GM21526 (cell line): ENCODE measurements around the gene COL6A2.
"Not testable (repeated sequence)": the region's sequence is repeated elsewhere in the genome, so short reads cannot be mapped to it uniquely, and the experiment has no call there.

Experiments used
- ATAC-seq: cut with Tn5 transposase; IDR thresholded peaks from one replicate; pipeline ENCODE4 v1.9.1; 2021; ENCODE audit warnings: moderate library complexity; ENCODE audit not compliant: unreplicated experiment, low FRiP score

COL6A2 gene

GRCh38 chr21:46092026-46092764 is 5.7 kb upstream of the COL6A2 start:
- no peak for ATAC-seq

- ATAC-seq: no peak
Observed at GRCh38 chr21:46092811-46093667, 4.9 kb upstream of the COL6A2 start.

DNA sequence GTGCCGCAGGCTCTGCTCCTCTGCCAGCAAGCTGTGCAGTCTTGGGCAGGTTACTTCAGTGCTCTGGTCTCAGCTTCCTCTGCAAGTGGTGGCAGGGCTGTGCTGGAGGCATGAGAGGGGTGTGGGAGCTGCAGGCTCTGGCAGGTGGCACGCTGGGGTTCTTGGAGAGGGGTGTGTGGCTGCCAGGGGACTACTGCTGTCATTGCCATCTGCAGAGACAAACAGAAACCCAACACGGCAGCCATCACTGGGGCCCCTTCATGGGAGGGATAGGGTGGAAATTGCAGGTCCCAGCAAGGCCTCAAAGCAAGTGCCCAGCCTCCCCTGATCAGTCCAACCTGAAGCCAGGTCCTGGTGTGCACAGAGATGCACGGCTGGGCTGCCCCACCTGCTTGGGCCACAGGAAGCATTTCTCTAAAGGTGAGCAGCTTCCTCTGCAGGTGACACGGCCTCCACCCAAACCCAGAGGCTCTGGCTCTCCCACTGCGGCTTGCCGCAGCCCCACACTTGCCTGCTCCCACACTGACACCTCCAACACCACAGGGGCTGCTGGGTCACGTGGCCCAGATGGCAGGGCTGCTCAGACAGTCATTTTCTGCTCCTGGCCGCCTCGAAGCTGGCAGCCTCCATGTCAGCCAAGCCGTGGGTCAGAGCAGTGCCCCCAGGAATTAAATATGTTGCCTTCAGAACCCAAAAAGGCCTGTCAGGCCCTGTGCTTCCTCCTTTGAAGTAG is 4.1 kb upstream of the COL6A2 start:
- no peak for ATAC-seq

DNA sequence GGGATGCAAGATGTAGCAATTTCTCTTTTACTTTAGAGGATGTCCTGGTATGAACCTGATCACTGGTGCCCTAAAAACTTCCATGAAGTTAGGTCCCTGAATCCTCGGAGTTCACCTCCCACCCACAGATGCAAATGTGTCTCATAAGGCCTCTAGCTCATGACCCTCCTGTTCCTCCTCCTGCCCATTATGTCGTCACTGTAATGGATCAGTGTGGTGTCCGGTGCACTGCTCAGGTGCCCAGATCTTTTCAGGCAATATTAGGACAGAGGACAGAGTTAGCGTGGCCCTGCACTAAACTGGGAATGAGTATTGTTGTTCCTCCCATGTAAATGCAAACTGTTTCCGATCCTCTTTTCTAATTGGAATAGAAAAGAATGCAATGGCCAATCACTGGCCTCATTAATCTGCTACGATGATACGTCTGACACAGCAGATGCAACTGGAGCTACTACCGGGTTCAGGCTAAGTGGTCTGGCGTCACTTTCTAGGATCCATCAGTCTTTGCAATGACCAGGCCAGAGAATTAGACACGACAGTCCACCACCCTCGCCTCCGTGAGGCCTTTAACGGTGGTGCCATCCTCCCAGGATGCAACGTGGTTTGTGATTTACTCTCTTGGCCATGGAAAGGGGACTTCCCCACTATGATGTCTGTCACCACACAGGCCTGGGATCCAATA is 3.4 kb upstream of the COL6A2 start:
- no peak for ATAC-seq

GRCh38 chr21:46095083-46095719 is 2.7 kb upstream of the COL6A2 start:
- ATAC-seq: no peak

DNA sequence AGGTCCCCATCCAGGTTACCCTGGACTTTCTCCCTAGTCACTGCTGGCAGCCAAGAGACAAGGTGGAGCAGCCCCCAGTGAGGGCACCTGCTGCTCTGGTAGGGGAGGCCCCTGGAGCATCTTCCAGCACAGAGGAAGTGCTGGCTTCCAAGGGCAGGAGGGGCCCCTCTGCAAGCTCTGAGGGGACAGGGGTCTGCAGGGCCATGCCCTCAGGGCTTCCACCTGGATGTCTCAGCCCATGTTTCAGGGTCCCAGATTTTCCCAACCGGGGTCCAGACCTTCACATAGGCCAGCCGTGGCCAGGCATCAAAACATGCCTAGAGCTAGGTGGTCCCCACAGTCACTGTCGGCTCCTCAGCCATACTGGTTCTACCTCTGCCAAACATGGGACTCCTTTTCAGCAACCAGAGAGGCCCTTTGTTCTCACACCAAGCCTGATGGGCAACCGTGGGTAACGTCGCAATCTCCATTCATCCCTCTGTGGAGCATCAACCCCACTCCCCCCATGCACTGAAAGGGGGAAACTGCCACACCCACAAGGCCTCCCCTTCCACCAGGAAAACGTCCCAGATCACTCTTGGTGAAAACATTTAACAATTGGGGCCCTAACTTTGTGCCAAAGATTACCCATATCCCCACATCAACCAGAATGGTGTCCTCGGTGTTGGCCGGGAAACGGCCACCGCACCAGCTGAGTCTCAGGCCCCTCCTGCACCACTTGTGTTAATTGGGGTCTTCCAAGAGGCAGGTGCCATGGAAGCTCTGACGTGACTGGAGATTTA is 1.9 kb upstream of the COL6A2 start:
- ATAC-seq: no peak

- ATAC-seq: no peak
Observed at GRCh38 chr21:46096596-46097335, 1.1 kb upstream of the COL6A2 start.

DNA sequence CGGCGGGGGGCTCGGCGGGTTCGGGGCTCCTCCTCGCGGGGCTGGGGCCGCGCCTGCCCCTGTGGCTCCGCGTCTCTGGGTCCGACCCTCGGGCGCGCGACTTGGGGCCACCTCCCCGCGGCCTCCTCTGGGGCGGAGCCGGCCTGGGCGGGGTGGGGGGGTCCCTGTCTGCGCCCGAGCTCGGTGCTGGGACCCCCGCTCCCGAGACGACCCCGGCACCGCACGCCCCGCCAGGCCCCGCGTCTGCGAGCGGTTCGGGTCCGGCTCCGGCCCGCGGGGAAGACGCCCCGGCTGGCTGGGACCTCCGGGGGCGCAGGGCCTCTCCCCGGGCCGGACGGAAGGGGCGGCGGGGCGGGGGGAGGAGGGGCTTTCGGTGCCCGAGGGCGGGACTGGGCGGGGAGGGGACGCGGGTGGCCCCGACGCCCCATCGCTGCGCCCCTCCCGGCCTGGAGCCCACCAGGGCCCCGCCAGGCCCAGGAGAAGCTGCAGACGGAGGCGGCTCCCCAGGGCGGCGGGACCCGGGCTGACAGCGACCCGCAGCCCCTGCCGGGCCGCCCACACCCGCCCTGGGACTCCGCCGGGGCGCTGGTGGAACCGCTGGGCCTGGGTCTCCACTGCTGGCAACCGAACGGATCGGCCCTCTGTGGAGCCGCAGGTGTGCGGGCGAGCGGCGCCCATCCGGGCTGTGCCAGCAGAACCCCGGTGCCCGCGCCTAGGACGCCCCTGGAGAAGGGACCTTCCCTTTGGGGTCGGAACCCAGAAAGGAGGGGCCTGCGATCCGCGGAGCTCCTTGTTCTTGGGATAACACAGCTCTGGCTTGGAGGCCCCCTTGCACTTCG is 610 bp downstream of the COL6A2 start:
- ATAC-seq: no peak

- no peak for ATAC-seq
Observed at GRCh38 chr21:46099476-46099875, 1.6 kb downstream of the COL6A2 start.

DNA sequence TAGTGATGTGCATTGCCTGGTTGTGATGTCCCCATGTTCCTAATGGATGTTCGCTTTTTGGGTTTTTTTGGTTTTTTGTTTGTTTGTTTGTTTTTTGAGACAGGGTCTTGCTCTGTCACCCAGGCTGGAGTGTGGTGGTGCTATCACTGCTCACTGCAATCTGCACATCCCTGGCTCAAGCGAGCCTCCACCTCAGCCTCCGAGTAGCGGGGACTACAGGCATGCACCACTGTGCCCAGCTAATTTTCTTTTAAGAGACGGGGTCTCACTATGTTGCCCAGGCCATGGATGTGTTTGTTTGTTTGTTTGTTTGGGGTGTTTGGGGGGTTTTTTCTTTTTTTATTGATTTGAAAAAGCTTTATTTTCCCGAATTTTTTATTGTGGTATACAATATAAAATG is 2.1 kb downstream of the COL6A2 start:
- no peak for ATAC-seq

DNA sequence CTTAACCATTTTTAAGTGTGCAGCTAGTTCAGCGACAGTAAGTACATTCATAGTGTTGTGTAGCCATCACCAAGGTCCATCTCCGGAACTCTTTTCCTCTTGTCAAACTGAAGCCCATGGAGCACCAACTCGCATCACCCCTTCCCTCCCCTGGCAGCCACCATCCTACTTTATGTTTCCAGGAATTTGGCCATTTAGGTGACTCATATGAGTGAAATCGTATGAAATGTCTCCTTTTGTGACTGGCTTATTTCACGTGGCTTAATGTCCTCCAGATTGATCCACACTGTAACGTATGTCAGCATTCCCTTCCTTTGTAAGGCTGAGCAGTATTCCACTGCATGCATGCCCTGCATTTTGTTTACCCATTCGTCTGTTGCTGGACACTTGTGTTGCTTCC is 2.5 kb downstream of the COL6A2 start:
- no peak for ATAC-seq

GRCh38 chr21:46100906-46101305 is 3.0 kb downstream of the COL6A2 start:
- ATAC-seq: no peak

DNA sequence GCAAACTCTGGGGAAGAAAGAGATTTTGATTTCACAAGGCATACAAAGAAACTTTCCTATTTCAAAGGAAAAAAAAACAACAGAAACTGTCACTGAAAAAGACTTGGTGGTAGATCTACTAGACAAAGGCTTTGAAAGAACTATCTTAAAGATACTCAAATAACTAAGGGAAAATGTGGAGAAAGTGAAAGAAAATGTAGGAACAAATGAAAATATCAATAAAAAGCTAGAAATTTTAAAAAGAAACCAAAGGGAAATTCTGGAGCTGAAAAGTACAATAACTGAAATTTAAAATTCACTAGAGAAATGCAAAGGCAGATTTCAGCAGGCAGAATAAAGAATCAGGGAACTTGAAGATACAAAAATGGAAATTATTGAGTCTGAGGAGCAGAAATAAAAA is 6.2 kb downstream of the COL6A2 start:
- no peak for ATAC-seq

DNA sequence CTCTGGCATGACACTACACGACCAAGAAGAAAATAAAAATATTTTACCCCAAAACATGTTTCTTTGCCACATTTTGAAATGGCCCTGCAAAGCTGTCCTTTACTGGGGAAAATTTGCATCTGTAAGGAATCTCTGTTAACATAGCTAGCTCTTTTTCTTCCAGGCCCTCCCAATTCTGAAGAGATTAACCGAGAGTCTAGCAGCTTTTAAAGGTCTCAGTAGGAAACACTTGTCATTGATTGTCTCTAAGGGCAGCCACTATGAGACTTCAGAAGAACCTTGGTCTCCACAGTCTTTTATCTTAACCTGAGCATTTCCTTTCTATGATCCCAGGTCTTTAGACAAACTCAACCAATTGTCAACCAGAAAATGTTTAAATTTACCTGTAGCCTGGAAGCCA is 9.5 kb downstream of the COL6A2 start:
- not testable (repeated sequence) for ATAC-seq

DNA sequence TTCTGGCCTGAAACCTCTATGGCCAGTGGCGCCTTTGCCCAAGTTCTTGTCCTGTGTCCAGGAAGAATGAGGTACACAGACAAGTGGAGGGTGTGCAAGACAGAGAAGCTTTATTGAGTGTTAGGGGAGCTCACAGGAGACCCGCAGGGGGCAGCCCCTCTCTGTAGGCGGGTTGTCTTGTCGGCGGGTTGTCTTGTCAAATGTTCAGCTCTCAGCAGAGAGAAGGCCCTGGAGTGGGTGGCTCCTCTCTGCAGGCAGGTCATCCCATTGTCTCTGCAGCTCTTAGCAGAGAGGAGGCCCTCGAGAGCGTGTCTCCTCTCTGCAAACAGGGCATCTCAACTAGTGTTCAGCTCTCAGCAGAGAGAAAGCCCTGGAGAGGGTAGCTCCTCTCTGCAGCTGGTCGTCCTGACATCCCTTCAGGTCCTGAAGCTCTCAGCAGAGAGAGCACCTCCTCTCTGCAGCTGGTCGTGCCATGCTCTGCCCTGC is 11.0 kb downstream of the COL6A2 start:
- ATAC-seq: no peak

DNA sequence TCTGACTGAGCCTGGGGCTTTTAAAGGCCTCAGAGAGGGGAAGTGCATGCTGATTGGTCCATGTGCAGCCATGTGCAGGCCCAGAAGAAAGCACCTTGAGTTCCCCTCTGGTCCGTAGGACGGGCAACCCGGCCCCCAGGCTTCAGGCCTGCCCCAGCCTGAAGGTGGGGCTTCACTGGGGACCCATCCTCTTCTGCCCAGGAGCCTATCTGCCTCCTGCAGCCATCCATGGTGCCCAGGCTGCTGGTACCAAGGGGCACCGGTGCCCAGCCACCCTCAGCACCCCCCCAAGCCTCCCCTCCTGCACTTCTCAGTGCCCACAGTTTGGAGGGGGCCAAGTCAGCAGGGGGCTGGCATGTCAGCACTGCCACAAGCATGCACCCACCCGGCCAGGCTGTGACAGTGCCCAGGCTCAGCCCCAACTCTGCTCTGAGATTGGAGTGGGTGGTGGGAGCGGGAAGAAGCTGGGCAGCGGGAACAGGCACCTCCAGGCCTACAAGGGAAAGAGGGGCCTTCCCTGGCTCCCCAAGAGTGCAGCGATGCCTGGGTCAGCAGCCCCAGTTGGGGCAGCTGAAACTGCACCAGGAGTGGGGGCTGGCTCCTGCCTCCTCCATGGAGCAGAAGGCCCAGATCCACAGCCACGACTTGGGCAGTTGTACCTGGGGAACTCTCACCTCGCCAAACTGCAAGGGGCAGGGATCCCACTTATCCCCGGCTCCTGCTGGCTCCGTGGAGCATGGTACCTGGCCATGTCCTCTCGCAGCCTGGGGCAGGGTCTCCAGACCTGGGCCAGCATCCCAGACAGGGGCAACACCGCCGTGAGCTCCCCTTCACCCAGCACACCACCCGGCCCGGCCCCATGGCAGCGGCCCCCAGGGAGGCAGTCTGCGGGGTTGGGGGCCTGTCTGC is 11.7 kb downstream of the COL6A2 start:
- ATAC-seq: no peak
